Fibroblast of skin of left biceps (primary cell): ENCODE results near the gene SNRNP25.

Experiments used
- DNase-seq, 2 experiments: peaks; one replicate each; pipeline ENCODE4 v3.0.0-alpha.2; 2013; ENCODE audit warnings: low read depth in 2 of 2

Gene SNRNP25

GRCh38 chr16:62968-63391, 9.4 kb downstream of the SNRNP25 start:
- DNase-seq: no peak

GRCh38 chr16:63466-63865, 9.8 kb downstream of the SNRNP25 start:
- no peak for DNase-seq

DNA sequence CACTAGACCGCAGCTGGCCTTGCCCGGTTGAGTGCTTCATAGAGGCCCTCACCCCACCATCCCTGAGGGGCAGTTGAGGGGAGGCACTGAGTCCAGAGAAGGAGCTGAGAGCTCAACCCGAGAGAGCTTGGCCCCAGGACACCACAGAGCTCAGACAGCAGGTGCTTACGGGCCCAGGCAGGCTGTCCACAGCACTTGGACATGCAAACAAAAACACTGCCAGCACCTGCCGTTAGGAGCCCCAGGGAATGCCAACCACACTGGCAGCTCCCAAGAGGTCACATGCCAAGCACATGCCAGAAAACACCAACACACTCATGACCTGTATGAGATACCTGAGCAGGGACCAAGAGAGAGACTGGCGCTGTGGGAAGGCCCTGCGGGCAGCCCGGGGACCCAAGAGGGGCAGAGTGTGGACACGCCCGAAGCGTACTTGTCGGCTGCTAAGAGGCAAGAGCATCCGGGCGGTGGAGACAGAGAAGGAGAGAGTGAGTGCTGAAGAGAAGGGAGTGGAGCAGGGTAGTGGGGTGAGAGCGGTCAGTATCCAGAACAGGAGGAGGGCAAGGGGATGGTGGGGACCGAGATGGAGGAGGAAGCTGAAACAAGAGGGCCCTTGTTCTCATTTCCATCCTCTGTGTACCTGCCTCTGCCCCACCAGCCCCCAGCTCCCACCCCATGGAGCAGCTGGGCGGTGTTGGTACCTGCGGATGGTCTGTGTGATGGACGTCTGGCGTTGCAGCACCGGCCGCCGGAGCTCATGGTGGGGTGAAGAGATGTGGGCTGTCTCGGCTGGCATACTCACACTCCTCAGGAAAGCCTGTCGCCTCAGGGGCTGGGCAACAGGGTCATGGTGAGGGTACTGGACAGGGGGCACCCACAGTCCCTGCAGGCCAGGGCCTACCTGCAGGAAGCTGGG, 10.6 kb downstream of the SNRNP25 start:
- DNase-seq: no peak

DNA sequence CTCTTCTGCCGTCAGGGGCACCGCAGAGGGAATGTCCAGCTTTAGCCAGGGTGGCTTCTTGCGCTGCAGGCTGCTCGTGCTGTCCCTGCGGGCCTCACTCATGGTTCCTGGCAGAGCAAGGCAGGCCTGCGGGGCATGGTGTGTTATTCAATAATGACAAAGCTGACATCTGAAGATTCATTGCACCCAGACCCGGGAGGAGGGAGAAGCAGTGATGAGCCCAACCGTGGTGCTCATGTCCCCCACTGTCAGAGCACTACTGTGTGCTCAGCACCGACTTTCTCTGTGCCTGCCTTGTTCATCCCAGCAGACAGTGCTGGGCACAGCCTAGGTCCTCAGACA, 11.3 kb downstream of the SNRNP25 start:
- DNase-seq: no peak

DNA sequence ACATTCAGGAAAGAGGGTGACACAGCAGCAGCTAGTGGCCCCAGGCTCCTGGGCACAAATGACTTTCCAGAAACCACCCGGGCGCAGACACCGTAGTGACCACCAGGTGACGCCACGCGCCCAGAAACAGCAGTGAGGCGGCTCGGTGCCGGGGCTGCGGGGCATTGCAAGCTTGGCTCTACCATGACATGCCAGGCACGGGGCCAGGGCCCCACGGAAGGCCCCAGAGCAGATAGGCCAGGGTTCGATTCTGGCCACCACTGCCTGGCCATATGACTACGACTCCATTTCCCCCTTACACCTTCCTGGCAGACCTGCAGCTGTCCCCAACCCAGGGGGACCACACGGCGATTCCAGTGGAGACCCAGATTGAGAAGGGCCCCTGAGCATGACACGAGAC, 12.1 kb downstream of the SNRNP25 start:
- no peak for DNase-seq

GRCh38 chr16:66309-67182, 12.9 kb downstream of the SNRNP25 start:
- no peak for DNase-seq

GRCh38 chr16:67183-67791, 13.7 kb downstream of the SNRNP25 start:
- no peak for DNase-seq

- DNase-seq: no peak
Measured at GRCh38 chr16:67884-68789, 14.5 kb downstream of the SNRNP25 start.

GRCh38 chr16:69181-69580, 15.6 kb downstream of the SNRNP25 start:
- DNase-seq: no peak

- no peak for DNase-seq
Measured at GRCh38 chr16:71210-71539, 17.5 kb downstream of the SNRNP25 start.

GRCh38 chr16:71540-72401, 18.1 kb downstream of the SNRNP25 start:
- DNase-seq: no peak

GRCh38 chr16:72561-73548, 19.2 kb downstream of the SNRNP25 start, which contains the start of gene RHBDF1:
Gene RHBDF1, minus strand, starts transcription at chr16:72631. Its CDS starts 7,616 bp downstream, at chr16:65015.
- no peak for DNase-seq

DNA sequence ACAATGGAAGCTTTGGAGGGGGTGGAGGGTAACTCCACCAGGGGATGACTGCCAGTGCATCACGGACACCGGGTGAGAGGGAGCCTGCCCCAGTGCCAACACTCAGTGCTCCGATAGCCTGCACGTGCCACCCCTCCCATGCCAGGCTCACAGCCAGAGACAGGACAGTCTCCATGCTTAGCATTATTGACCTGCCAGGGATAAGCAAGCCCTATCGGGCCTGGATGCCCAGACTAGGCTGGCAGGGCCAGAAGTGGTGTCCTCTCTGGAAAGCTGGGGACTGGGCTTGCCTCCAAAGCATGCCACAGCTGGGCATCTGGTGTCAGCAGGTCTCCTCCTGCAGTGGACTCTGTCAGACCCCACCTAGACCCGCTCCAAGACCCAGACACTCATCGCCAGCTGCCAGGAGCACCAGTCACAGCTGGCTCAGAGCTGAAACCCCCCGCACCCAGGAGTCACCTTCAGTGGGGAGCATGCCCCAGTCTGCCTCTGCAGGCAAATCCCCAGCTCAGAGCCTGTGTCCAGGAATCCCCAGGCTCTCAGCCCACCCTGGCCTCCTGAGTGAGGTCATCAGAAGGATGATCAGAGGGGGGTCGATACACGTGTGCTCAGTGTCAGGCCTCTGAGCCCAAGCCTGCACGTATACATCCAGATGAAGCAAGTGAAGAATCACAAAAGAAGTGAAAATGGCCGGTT, 20.6 kb downstream of the SNRNP25 start:
- no peak for DNase-seq

DNA sequence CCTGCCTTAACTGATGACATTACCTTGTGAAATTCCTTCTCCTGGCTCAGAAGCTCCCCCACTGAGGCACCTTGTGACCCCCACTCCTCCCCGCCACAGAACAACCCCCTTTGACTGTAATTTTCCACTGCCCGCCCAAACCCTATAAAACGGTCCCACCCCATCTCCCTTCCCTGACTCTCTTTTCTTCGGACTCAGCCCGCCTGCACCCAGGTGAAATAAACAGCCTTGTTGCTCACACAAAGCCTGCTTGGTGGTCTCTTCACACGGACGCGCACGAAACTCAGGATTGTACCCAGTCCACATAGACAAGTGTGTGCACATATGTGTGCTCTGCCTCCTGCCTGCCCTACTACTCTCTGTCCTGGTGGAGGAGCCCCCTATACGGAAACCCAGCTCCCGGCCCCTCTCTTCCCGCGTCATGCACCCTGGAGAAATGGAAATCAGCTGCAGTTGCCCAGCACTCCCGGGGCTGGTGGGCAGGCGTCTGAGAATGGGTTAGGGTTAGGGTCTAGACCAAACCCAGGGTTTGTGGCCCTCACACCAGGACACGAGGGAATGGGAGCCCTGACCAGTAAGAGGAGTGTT, 21.2 kb downstream of the SNRNP25 start:
- DNase-seq: no peak

- peak; percentile 66 to 68 for DNase-seq
Measured at GRCh38 chr16:75580-76501, 22.2 kb downstream of the SNRNP25 start.

- peak in 1 of 2 experiments; percentile 37 for DNase-seq
Measured at GRCh38 chr16:76535-77272, 23.1 kb downstream of the SNRNP25 start.
